PC-9 (cell line): ENCODE measurements around the gene UVRAG.
"Not testable (repeated sequence)": the region's sequence is repeated elsewhere in the genome, so short reads cannot be mapped to it uniquely, and the experiment has no call there.

Source experiments
- EZH2 ChIP-seq: fragments of 200-600 bp; sonication (generic); IDR thresholded peaks from 2 replicates; pipeline ENCODE4 v1.8.0; 2017; ENCODE audit warnings: antibody characterized with exemption, low read depth
- TF ChIP-seq, protein P1 (sequence below): fragments of 200-600 bp; sonication (generic); conservative IDR thresholded peaks from 2 replicates; pipeline ENCODE4 v1.6.1; 2017; ENCODE audit warnings: mixed run types, antibody characterized with exemption, mild to moderate bottlenecking, moderate library complexity

DNA sequence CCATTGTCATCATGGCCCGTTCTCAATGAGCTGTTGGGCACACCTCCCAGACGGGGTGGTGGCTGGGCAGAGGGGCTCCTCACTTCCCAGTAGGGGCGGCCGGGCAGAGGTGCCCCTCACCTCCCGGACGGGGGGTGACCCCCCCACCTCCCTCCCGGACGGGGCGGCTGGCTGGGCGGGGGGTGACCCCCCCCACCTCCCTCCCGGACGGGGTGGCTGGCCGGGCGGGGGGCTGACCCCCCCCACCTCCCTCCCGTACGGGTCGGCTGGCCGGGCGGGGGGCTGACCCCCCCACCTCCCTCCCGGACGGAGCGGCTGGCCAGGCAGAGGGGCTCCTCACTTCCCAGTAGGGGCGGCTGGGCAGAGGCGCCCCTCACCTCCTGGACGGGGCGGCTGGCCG, 62.3 kb downstream of the UVRAG start:
- TF ChIP-seq, protein P1, sequence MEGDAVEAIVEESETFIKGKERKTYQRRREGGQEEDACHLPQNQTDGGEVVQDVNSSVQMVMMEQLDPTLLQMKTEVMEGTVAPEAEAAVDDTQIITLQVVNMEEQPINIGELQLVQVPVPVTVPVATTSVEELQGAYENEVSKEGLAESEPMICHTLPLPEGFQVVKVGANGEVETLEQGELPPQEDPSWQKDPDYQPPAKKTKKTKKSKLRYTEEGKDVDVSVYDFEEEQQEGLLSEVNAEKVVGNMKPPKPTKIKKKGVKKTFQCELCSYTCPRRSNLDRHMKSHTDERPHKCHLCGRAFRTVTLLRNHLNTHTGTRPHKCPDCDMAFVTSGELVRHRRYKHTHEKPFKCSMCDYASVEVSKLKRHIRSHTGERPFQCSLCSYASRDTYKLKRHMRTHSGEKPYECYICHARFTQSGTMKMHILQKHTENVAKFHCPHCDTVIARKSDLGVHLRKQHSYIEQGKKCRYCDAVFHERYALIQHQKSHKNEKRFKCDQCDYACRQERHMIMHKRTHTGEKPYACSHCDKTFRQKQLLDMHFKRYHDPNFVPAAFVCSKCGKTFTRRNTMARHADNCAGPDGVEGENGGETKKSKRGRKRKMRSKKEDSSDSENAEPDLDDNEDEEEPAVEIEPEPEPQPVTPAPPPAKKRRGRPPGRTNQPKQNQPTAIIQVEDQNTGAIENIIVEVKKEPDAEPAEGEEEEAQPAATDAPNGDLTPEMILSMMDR = not testable (repeated sequence)
- TF ChIP-seq EZH2 = not testable (repeated sequence)
